ENCODE results near the gene PALM2AKAP2. TPM values are rescaled to one million over a fixed set of nuclear protein-coding genes. Genes with fewer than 3 reads are reported as not detected.
A peak's percentile ranks its signal among the peaks of the same experiment; 100 is the strongest.

The PALM2AKAP2 gene
- 1 to 10 TPM in 1 of 4 donors, under 1 TPM in 1, not detected in 2; 0.81 to 2.0 TPM for polyA plus RNA-seq
- long read RNA-seq, donor 1, partial matches to known transcripts = 5 of 5 reads
- long read RNA-seq, donor 1, other reads (novel, unspliced or antisense) = 0 of 5 reads
- long read RNA-seq, donor 2 = 0 reads
- long read RNA-seq, donor 3 = 0 reads
- long read RNA-seq, donor 4 = 0 reads
- long read RNA-seq, donor 5 = 0 reads
- long read RNA-seq, donor 6 = 0 reads
- long read RNA-seq, donor 7, full-length matches to known transcripts = 3 of 15 reads
- long read RNA-seq, donor 7, partial matches to known transcripts = 12 of 15 reads
- long read RNA-seq, donor 7, other reads (novel, unspliced or antisense) = 0 of 15 reads
- long read RNA-seq, donor 8 = 0 reads
- long read RNA-seq, donor 9 = 0 reads
- long read RNA-seq, donor 10, partial matches to known transcripts = 5 of 6 reads
- long read RNA-seq, donor 10, other reads (novel, unspliced or antisense) = 0 of 6 reads

GRCh38 chr9:109779711-109780452, at the start of gene PALM2AKAP2:
PALM2AKAP2 (plus strand) TSS chr9:109780198; CDS start chr9:109780489, 291 bp downstream.
- no peaks in the 10 kb centered on the region for H3K36me3 ChIP-seq (ENCODE audit: control insufficient read depth in 3 of 3, insufficient read depth in 2 of 3, low read depth in 1 of 3, low read length in 3 of 3)
- no peaks in the 10 kb centered on the region for H3K9me3 ChIP-seq (ENCODE audit: control insufficient read depth in 2 of 2, insufficient read depth in 1 of 2, low read depth in 1 of 2, low read length in 1 of 2)
- WGBS, 3 donors = 1 to 5% (median 3%) methylated on average over 65 to 85 of the region's 85 CpGs
- H3K4me3 ChIP-seq (ENCODE audit: low read depth in 1 of 3, low read length in 3 of 3) = peak within 1 kb of the TSS; percentile 29 to 63 (median 37)
- H3K27me3 ChIP-seq (ENCODE audit: control insufficient read depth in 3 of 3, insufficient read depth in 3 of 3, low read length in 3 of 3) = peaks cover 0 to 24% (median 0%) of the 10 kb centered on the region in 3 donors
- peak; percentile 52 to 77 for DNase-seq
- H3K4me1 ChIP-seq (ENCODE audit: control insufficient read depth in 3 of 3, insufficient read depth in 2 of 3, low read depth in 1 of 3, low read length in 2 of 3) = peaks cover 0 to 5% (median 0%) of the 10 kb centered on the region in 3 donors
- FAIRE-seq = no peak
- peak within 1 kb of the TSS in 2 of 3 donors; percentile 63 to 65 for H3K27ac ChIP-seq (ENCODE audit: low read depth in 1 of 3, low read length in 2 of 3)

DNA sequence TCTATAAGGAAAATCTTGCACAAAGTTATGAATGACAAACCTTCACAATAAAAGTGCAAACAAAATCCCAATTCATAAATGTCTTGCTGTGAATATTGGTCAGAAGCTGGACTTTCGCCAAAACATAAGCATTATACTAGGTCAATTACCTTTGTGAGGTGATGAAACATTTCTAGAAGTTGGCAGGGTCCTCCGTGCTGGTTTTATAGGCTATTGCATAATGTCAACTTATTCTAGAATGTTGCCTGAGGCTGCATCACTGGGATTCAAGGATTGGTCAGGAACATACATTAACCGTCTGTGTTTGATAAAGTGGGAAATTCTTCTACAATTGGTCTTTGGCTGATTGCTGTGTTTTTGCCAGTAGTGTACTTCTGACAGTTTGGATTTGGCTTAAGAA, 49.8 kb upstream of the PALM2AKAP2 start:
- Histone ChIP-seq H3K9me3 (ENCODE audit: control insufficient read depth in 2 of 2, insufficient read depth in 1 of 2, low read depth in 1 of 2, low read length in 1 of 2) (no peaks in the 10 kb centered on the region), H3K36me3 (ENCODE audit: control insufficient read depth in 3 of 3, insufficient read depth in 2 of 3, low read depth in 1 of 3, low read length in 3 of 3) (no peaks in the 10 kb centered on the region), H3K4me1 (ENCODE audit: control insufficient read depth in 3 of 3, insufficient read depth in 2 of 3, low read depth in 1 of 3, low read length in 2 of 3) (peaks cover 0 to 7% (median 3%) of the 10 kb centered on the region in 3 donors), H3K27ac (ENCODE audit: low read depth in 1 of 3, low read length in 2 of 3) (no peak overlapping the region), H3K27me3 (ENCODE audit: control insufficient read depth in 3 of 3, insufficient read depth in 3 of 3, low read length in 3 of 3) (no peaks in the 10 kb centered on the region), H3K4me3 (ENCODE audit: low read depth in 1 of 3, low read length in 3 of 3) (no peak overlapping the region)
- DNase-seq (peak; percentile 63 to 64), FAIRE-seq (no peak)
- WGBS, 3 donors = 17 to 51% (median 24%) methylated on average over 3 of the region's 3 CpGs

DNA sequence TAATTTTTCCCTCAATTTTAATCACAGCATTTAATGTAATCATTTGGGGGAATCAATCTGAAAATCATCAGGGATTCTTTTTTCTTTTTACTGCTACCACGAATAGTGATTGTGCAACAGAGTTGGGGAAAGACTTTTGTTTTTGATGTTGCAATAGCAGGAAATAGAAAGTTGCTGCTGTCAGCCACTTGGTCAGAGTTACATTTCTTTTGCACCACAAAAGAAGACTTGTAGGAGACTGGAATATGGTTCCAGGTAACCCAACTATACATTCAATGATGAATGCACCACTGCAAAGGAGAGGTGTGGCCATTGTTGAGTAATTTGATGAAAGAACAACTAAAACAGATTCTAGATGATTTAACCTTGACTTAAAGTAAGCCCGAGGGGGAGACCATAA, 46.3 kb upstream of the PALM2AKAP2 start:
- WGBS, 3 donors = 35 to 42% (median 39%) methylated on average over 2 of the region's 2 CpGs
- peak; percentile 35 to 47 for DNase-seq
- Histone ChIP-seq H3K36me3 (ENCODE audit: control insufficient read depth in 3 of 3, insufficient read depth in 2 of 3, low read depth in 1 of 3, low read length in 3 of 3) (no peaks in the 10 kb centered on the region), H3K27me3 (ENCODE audit: control insufficient read depth in 3 of 3, insufficient read depth in 3 of 3, low read length in 3 of 3) (peaks cover 0 to 7% (median 0%) of the 10 kb centered on the region in 3 donors), H3K9me3 (ENCODE audit: control insufficient read depth in 2 of 2, insufficient read depth in 1 of 2, low read depth in 1 of 2, low read length in 1 of 2) (no peaks in the 10 kb centered on the region), H3K4me3 (ENCODE audit: low read depth in 1 of 3, low read length in 3 of 3) (no peak overlapping the region), H3K27ac (ENCODE audit: low read depth in 1 of 3, low read length in 2 of 3) (no peak overlapping the region), H3K4me1 (ENCODE audit: control insufficient read depth in 3 of 3, insufficient read depth in 2 of 3, low read depth in 1 of 3, low read length in 2 of 3) (peaks cover 0 to 4% (median 3%) of the 10 kb centered on the region in 3 donors)
- FAIRE-seq = no peak

DNA sequence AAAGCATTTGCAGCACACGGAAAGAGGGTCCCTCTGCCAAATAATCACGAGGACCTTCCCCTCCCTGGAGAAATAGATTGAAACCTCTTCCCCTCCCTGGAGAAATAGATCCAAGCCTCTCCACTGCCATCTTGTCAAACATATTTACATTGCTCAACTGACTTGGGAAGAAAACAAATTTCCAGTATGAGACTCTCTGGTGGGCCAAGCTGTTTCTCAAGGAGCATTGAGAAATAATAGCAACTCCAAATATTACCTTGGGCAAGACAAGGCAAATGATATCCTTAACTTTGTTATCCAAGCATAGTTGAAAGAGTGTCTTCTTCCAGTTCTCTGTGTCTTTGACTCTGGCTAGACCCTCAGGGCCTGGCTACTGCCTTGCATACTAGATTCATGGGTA, 45.2 kb upstream of the PALM2AKAP2 start:
- H3K4me3 ChIP-seq (ENCODE audit: low read depth in 1 of 3, low read length in 3 of 3) = no peak overlapping the region
- H3K27ac ChIP-seq (ENCODE audit: low read depth in 1 of 3, low read length in 2 of 3) = no peak overlapping the region
- WGBS, 3 donors = 78 to 85% (median 84%) methylated on average over 2 of the region's 2 CpGs
- DNase-seq (no peak), FAIRE-seq (no peak)
- H3K36me3 ChIP-seq (ENCODE audit: control insufficient read depth in 3 of 3, insufficient read depth in 2 of 3, low read depth in 1 of 3, low read length in 3 of 3) = no peaks in the 10 kb centered on the region
- H3K9me3 ChIP-seq (ENCODE audit: control insufficient read depth in 2 of 2, insufficient read depth in 1 of 2, low read depth in 1 of 2, low read length in 1 of 2) = no peaks in the 10 kb centered on the region
- peaks cover 0 to 7% (median 0%) of the 10 kb centered on the region in 3 donors for H3K27me3 ChIP-seq (ENCODE audit: control insufficient read depth in 3 of 3, insufficient read depth in 3 of 3, low read length in 3 of 3)
- H3K4me1 ChIP-seq (ENCODE audit: control insufficient read depth in 3 of 3, insufficient read depth in 2 of 3, low read depth in 1 of 3, low read length in 2 of 3) = peaks cover 0 to 3% (median 0%) of the 10 kb centered on the region in 3 donors

DNA sequence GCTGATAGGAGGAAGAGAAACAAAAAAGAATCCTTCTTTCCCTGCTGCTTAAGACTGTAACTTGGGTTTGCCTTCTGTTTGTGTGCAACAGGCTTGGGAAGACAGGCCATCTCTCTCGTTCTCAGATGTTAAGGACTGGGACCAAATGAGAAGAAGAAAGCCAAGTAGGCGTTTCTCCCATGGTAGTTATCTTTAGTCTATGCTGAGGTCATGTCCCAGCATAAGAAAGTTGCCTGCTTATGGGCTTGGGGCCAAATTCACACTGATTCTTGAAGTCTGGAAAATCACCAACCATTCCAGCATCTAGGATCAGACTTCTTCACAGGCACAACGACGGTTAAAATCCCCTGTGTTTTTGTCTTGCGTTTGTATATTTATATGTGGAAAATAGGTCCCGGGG, 44.2 kb upstream of the PALM2AKAP2 start:
- Histone ChIP-seq H3K4me3 (ENCODE audit: low read depth in 1 of 3, low read length in 3 of 3) (no peak overlapping the region), H3K27ac (ENCODE audit: low read depth in 1 of 3, low read length in 2 of 3) (no peak overlapping the region), H3K36me3 (ENCODE audit: control insufficient read depth in 3 of 3, insufficient read depth in 2 of 3, low read depth in 1 of 3, low read length in 3 of 3) (no peaks in the 10 kb centered on the region), H3K27me3 (ENCODE audit: control insufficient read depth in 3 of 3, insufficient read depth in 3 of 3, low read length in 3 of 3) (peaks cover 0 to 7% (median 0%) of the 10 kb centered on the region in 3 donors), H3K4me1 (ENCODE audit: control insufficient read depth in 3 of 3, insufficient read depth in 2 of 3, low read depth in 1 of 3, low read length in 2 of 3) (no peaks in the 10 kb centered on the region), H3K9me3 (ENCODE audit: control insufficient read depth in 2 of 2, insufficient read depth in 1 of 2, low read depth in 1 of 2, low read length in 1 of 2) (no peaks in the 10 kb centered on the region)
- no peak for DNase-seq
- WGBS, 3 donors = 73 to 83% (median 80%) methylated on average over 6 of the region's 6 CpGs
- FAIRE-seq = no peak

DNA sequence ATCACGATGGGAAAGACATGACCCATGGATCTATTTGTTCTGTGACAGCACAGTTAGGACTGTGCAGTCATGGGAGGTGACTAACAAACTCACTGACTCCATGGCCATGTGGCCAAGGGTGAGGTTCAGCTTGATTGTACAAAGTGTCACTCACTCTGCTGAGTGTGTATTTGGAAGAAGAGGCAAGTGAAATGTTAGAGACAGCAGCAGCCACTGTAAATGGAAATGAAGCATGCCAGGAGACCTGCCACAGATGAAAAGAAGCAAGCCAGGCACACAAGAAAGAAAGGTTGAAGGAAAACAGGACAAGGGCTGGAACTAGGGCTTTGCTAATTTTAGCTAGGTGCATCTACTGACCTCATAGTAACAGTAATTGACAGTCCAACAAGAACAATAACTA, 42.7 kb upstream of the PALM2AKAP2 start:
- 62 to 83% (median 83%) methylated on average over 1 of the region's 1 CpG for WGBS, 3 donors
- no peak for FAIRE-seq

GRCh38 chr9:109739760-109740159, 40.2 kb upstream of the PALM2AKAP2 start:
- no peaks in the 10 kb centered on the region for H3K4me1 ChIP-seq (ENCODE audit: control insufficient read depth in 3 of 3, insufficient read depth in 2 of 3, low read depth in 1 of 3, low read length in 2 of 3)

More for the DNA sequence above, 42.7 kb upstream of the PALM2AKAP2 start:
- no peak overlapping the region for H3K4me3 ChIP-seq (ENCODE audit: low read depth in 1 of 3, low read length in 3 of 3)
- H3K27ac ChIP-seq (ENCODE audit: low read depth in 1 of 3, low read length in 2 of 3) = no peak overlapping the region
- H3K9me3 ChIP-seq (ENCODE audit: control insufficient read depth in 2 of 2, insufficient read depth in 1 of 2, low read depth in 1 of 2, low read length in 1 of 2) = no peaks in the 10 kb centered on the region
- H3K36me3 ChIP-seq (ENCODE audit: control insufficient read depth in 3 of 3, insufficient read depth in 2 of 3, low read depth in 1 of 3, low read length in 3 of 3) = no peaks in the 10 kb centered on the region
- no peaks in the 10 kb centered on the region for H3K4me1 ChIP-seq (ENCODE audit: control insufficient read depth in 3 of 3, insufficient read depth in 2 of 3, low read depth in 1 of 3, low read length in 2 of 3)
- DNase-seq = no peak
- H3K27me3 ChIP-seq (ENCODE audit: control insufficient read depth in 3 of 3, insufficient read depth in 3 of 3, low read length in 3 of 3) = peaks cover 0 to 7% (median 0%) of the 10 kb centered on the region in 3 donors

GRCh38 chr9:109742776-109743348, 37.1 kb upstream of the PALM2AKAP2 start:
- Histone ChIP-seq H3K9me3 (ENCODE audit: control insufficient read depth in 2 of 2, insufficient read depth in 1 of 2, low read depth in 1 of 2, low read length in 1 of 2) (no peaks in the 10 kb centered on the region), H3K27me3 (ENCODE audit: control insufficient read depth in 3 of 3, insufficient read depth in 3 of 3, low read length in 3 of 3) (no peaks in the 10 kb centered on the region), H3K4me3 (ENCODE audit: low read depth in 1 of 3, low read length in 3 of 3) (no peak overlapping the region), H3K36me3 (ENCODE audit: control insufficient read depth in 3 of 3, insufficient read depth in 2 of 3, low read depth in 1 of 3, low read length in 3 of 3) (no peaks in the 10 kb centered on the region), H3K4me1 (ENCODE audit: control insufficient read depth in 3 of 3, insufficient read depth in 2 of 3, low read depth in 1 of 3, low read length in 2 of 3) (no peaks in the 10 kb centered on the region), H3K27ac (ENCODE audit: low read depth in 1 of 3, low read length in 2 of 3) (no peak overlapping the region)
- DNase-seq (no peak), FAIRE-seq (no peak)
- WGBS, 3 donors = 63 to 79% (median 67%) methylated on average over 2 of the region's 2 CpGs

More at GRCh38 chr9:109739760-109740159, 40.2 kb upstream of the PALM2AKAP2 start:
- Histone ChIP-seq H3K9me3 (ENCODE audit: control insufficient read depth in 2 of 2, insufficient read depth in 1 of 2, low read depth in 1 of 2, low read length in 1 of 2) (no peaks in the 10 kb centered on the region), H3K27ac (ENCODE audit: low read depth in 1 of 3, low read length in 2 of 3) (no peak overlapping the region), H3K4me3 (ENCODE audit: low read depth in 1 of 3, low read length in 3 of 3) (no peak overlapping the region), H3K36me3 (ENCODE audit: control insufficient read depth in 3 of 3, insufficient read depth in 2 of 3, low read depth in 1 of 3, low read length in 3 of 3) (no peaks in the 10 kb centered on the region), H3K27me3 (ENCODE audit: control insufficient read depth in 3 of 3, insufficient read depth in 3 of 3, low read length in 3 of 3) (peaks cover 0 to 7% (median 0%) of the 10 kb centered on the region in 3 donors)
- 52 to 59% (median 58%) methylated on average over 3 of the region's 3 CpGs for WGBS, 3 donors
- DNase-seq (no peak), FAIRE-seq (no peak)
